TTC549 (cell line): ENCODE data around the gene SYT9.
"Not testable (repeated sequence)": the region's sequence is repeated elsewhere in the genome, so short reads cannot be mapped to it uniquely, and the experiment has no call there.

Experiments used
- FAIRE-seq: peaks from 2 replicates; lab custom pipeline; 2012; peaks lifted over from hg19 to GRCh38; lab: Jason Lieb, UNC

SYT9 gene

DNA sequence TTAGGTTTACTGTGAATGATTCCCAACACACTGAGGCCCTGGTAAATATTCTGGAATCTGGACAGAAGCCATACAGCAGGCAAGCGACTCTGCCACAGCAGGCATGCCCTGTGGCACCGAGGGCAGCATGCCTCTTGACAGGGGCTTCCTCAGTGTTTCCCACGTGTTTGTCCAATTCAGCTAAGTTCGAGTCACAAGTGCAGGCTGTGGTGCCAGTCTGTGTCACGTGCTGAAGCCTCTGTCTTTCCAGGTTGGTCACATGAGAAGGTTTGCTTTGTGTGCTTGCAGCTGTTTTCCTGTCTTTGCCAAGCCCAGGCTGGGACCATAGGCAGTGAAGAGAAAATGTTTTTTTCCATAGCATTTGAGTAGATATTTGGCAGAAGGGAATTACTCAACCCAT, 259.7 kb downstream of the SYT9 start:
- no peak for FAIRE-seq

DNA sequence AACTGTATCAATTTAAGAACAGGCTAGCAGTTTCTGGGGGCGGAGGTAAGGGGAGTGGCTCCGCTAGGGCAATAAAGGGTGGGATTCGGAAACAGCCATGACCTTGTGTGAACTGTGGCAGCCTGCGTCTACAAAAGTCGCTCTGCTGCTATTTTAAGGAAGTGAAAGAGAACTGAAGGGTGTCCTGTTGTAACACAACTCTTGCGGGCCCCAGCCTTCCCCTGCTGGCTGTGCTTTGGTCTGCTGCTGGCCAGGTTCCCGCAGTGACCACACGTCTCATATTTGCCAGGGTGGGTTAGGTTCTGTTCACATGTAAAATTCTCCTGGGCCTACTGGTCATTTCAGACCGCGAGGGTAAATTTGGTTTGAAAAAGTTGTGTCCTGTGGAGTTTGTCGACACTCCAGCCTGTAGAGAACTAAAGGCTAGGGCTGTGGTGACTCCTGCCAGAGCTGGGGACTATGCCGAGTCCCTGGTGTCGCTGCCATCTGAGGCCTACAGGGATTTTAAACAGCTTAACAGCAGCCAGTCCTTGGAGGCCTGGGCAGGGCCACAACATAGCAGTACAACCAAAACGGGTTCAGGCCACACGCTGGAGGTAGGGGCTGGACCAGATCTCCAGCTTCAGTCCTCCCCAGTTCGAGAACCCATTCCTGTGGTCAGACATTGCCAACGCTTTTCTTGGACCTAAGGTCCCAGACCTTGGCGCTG, 261.0 kb downstream of the SYT9 start:
- no peak for FAIRE-seq

- no peak for FAIRE-seq
These were observed 261.8 kb downstream of the SYT9 start, which contains the start of gene PPFIBP2 for GRCh38 chr11:7513234-7514098. Gene PPFIBP2, plus strand, starts transcription at chr11:7513999. Its CDS starts 35,477 bp downstream, at chr11:7549476.

DNA sequence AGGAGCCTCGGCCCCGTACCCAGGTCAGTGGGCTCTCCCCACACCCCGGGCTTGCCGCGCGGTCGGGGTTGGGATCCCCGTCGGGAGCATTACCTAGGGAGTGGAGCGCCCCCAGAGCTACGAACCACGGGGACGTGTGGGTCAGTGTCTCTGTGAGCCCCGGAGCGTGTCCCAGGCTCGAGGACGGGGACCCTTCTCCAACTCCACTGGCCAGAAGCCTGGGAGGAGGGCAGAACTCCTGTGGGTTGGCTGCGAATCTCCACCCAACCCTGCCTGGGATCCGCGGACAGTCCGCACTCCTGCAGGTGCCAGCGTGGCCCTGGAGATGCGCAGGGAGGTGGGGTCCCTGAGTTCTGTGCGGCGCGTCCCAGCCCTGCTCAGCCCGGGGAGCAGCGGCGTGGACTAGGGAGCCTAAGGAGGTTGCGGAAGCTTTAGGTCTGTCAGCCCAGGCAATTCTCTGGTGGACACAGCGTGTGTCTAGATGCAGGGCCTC, 262.4 kb downstream of the SYT9 start:
- FAIRE-seq, result no peak

DNA sequence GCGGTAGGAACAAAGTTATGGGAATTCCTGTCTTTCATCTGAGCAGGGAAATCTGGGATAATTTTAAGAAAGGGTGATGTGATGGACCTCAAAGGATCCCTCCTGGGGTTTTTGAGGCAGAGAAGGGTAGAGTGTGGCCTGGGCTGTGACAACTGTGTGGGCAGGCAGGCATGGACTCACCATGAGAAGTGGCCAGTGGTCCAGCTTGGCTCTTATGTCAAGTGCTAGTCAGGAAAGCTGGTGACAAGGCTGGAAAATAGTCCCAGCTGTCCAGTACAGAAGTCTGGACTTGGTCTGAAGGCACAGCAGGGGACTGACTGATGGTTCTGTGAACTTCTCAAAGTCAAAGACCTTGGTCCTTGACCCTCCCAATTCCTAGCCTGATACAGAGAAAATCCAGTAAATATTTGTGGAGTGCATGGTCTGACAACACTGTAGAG, 263.8 kb downstream of the SYT9 start:
- no peak for FAIRE-seq

GRCh38 chr11:7516475-7516874, 264.8 kb downstream of the SYT9 start:
- FAIRE-seq, result no peak

GRCh38 chr11:7517743-7518142, 266.0 kb downstream of the SYT9 start:
- FAIRE-seq, result not testable (repeated sequence)
